Stomach (tissue), 9 donors: ENCODE results near the gene WDR72. TPM values are rescaled to one million over a fixed set of nuclear protein-coding genes. Genes with fewer than 3 reads are reported as not detected.

Experiments
- DNase-seq, 2 donors: peaks; one replicate each; pipeline versions ENCODE4 v3.0.0 to v3.0.0-alpha.2; 2013 to 2019
- H3K27ac ChIP-seq, 5 donors: fragments of 200-600 bp in 4 of 5; sonication (generic) in 4 of 5; one replicate each; pipeline ENCODE4 v1.5.1; 2013 to 2019; ENCODE audit warnings: mild to moderate bottlenecking in 1 of 5, moderate library complexity in 1 of 5
- H3K27me3 ChIP-seq, 3 donors: fragments of 200-600 bp; sonication (generic); one replicate each; pipeline ENCODE4 v1.5.1; 2017 to 2019; ENCODE audit warnings: mixed run types in 1 of 3
- H3K36me3 ChIP-seq, 4 donors: fragments of 200-600 bp; sonication (generic); 1 replicate in 3 of 4; 2 replicates in 1 of 4; pipeline ENCODE4 v1.5.1; 2016 to 2019
- H3K4me1 ChIP-seq, 4 donors: fragments of 200-600 bp; sonication (generic); one replicate each; pipeline ENCODE4 v1.5.1; 2016 to 2019
- H3K4me3 ChIP-seq, 4 donors: fragments of 200-600 bp; sonication (generic) in 3 of 4; one replicate each; pipeline ENCODE4 v1.5.1; 2016 to 2019; ENCODE audit warnings: mild to moderate bottlenecking in 1 of 4
- H3K9me3 ChIP-seq, 4 donors: fragments of 200-600 bp; sonication (generic); one replicate each; pipeline ENCODE4 v1.5.1; 2016 to 2019
- CTCF ChIP-seq, 7 experiments: fragments of 450-650 bp in 4 of 7; fragments of 200-600 bp in 3 of 7; sonication (generic) in 3 of 7; IDR thresholded peaks; one replicate each; pipeline ENCODE4 v1.5.1; 2016 to 2019; ENCODE audit warnings: antibody characterized with exemption in 7 of 7, control low read depth in 2 of 7, mild to moderate bottlenecking in 1 of 7
- EP300 ChIP-seq: sonication (generic); formaldehyde crosslinking; IDR thresholded peaks from one replicate; pipeline ENCODE4 v1.6.1; 2017; ENCODE audit warnings: antibody characterized with exemption
- POLR2A ChIP-seq, 4 donors: fragments of 450-650 bp; IDR thresholded peaks; one replicate each; pipeline ENCODE4 v1.6.1; 2016; ENCODE audit warnings: antibody characterized with exemption in 4 of 4, control low read depth in 2 of 4, mild to moderate bottlenecking in 1 of 4, moderate library complexity in 1 of 4
- POLR2AphosphoS5 ChIP-seq, 3 donors: sonication (generic); formaldehyde crosslinking; IDR thresholded peaks; one replicate each; pipeline ENCODE4 v1.6.1; 2016; ENCODE audit warnings: antibody characterized with exemption in 3 of 3
- WGBS, 5 donors: extraction: QIAGEN DNeasy Blood & Tissue Kit in 3 of 5; methylation state at CpG; one replicate each; pipeline versions ENCODE4 v1.1.5 to v1.1.7; 2013 to 2018; 5-methylcytosine and 5-hydroxymethylcytosine counted together
- intact Hi-C: fragments of 100-400 bp; cut with DNase I; formaldehyde crosslinking; loops from one replicate; pipeline ENCODE4 v1.15.1; 2023; ENCODE audit warnings: low total_unique reads
- polyA plus RNA-seq, 3 donors: library from polyadenylated mRNA; stranded (reverse); fragments of 200-250 nt; gene quantifications; one replicate each; pipeline ENCODE4 v1.2.3, GENCODE V29; 2013
- total RNA-seq, 5 donors: library from RNA; depleted of rRNA; stranded (reverse); fragments of >200 nt; gene quantifications; one replicate each; pipeline versions ENCODE4 v1.1.0 to v1.2.3, GENCODE V29; 2014 to 2016
- donor health status: healthy with polysubstance abuse.
- donor health status: Bipolar disorder and iron deficiency.
- donor health status: healthy.

WDR72 gene
- total and polyA plus RNA-seq, 8 donors: under 0.01 to 0.61 (median 0.41) TPM; not detected in 2

- Histone ChIP-seq H3K4me3 (no peak overlapping the region), H3K4me1 (no peaks in the 10 kb centered on the region), H3K9me3 (no peaks in the 10 kb centered on the region), H3K27me3 (no peaks in the 10 kb centered on the region), H3K27ac (no peak overlapping the region), H3K36me3 (no peaks in the 10 kb centered on the region)
- no peak for TF ChIP-seq CTCF (IDR thresholded peaks at IDR 0.05)
- TF ChIP-seq POLR2AphosphoS5 (IDR thresholded peaks at IDR 0.05): no peak
- TF ChIP-seq POLR2A (IDR thresholded peaks at IDR 0.05): no peak
- no peak for TF ChIP-seq EP300
- 78 to 89% (median 83%) methylated on average over 4 of the region's 4 CpGs for WGBS, 5 donors
- DNase-seq: no peak
- intact Hi-C loops: no loop called here
These were observed 192.6 kb downstream of the WDR72 start for GRCh38 chr15:53566912-53567311.

- TF ChIP-seq POLR2A (IDR thresholded peaks at IDR 0.05) (no peak), POLR2AphosphoS5 (IDR thresholded peaks at IDR 0.05) (no peak), CTCF (IDR thresholded peaks at IDR 0.05) (no peak), EP300 (no peak)
- intact Hi-C loops: no loop called here
- H3K27me3 ChIP-seq: no peaks in the 10 kb centered on the region
- H3K4me3 ChIP-seq: no peak overlapping the region
- no peak overlapping the region for H3K27ac ChIP-seq
- H3K9me3 ChIP-seq: no peaks in the 10 kb centered on the region
- no peaks in the 10 kb centered on the region for H3K36me3 ChIP-seq
- 50 to 70% (median 59%) methylated on average over 4 of the region's 4 CpGs for WGBS, 5 donors
- no peaks in the 10 kb centered on the region for H3K4me1 ChIP-seq
- no peak for DNase-seq
These were observed 193.7 kb downstream of the WDR72 start for GRCh38 chr15:53565721-53566120.

- TF ChIP-seq POLR2AphosphoS5 (IDR thresholded peaks at IDR 0.05): no peak
- TF ChIP-seq CTCF (IDR thresholded peaks at IDR 0.05): no peak
- no peak for TF ChIP-seq POLR2A (IDR thresholded peaks at IDR 0.05)
- no peak for TF ChIP-seq EP300
- Histone ChIP-seq H3K9me3 (no peaks in the 10 kb centered on the region), H3K4me3 (no peak overlapping the region), H3K36me3 (no peaks in the 10 kb centered on the region), H3K4me1 (no peaks in the 10 kb centered on the region), H3K27ac (no peak overlapping the region), H3K27me3 (no peaks in the 10 kb centered on the region)
- intact Hi-C loops: no loop called here
- DNase-seq: no peak
- 61 to 87% (median 73%) methylated on average over 2 of the region's 2 CpGs for WGBS, 5 donors
These were observed 194.8 kb downstream of the WDR72 start for GRCh38 chr15:53564647-53565046.

- Histone ChIP-seq H3K4me1 (no peaks in the 10 kb centered on the region), H3K4me3 (no peak overlapping the region), H3K9me3 (no peaks in the 10 kb centered on the region), H3K27me3 (no peaks in the 10 kb centered on the region), H3K36me3 (no peaks in the 10 kb centered on the region), H3K27ac (no peak overlapping the region)
- WGBS, 5 donors: 76 to 91% (median 89%) methylated on average over 4 of the region's 4 CpGs
- TF ChIP-seq POLR2A (IDR thresholded peaks at IDR 0.05) (no peak), EP300 (no peak), POLR2AphosphoS5 (IDR thresholded peaks at IDR 0.05) (no peak), CTCF (IDR thresholded peaks at IDR 0.05) (no peak)
- no peak for DNase-seq
- intact Hi-C loops: no loop called here
These were observed 195.8 kb downstream of the WDR72 start for GRCh38 chr15:53563627-53564026.
